Left lung (tissue), 14 donors: Measurements from ENCODE around the gene HES3. TPM values are rescaled to one million over a fixed set of nuclear protein-coding genes. Genes with fewer than 3 reads are reported as not detected.

Experiments
- ATAC-seq: fragments of 200-7000 bp; cut with Tn5 transposase; one replicate; pipeline ENCODE4 v1.9.1; 2020; ENCODE audit warnings: moderate library complexity
- DNase-seq, 4 donors: peaks; one replicate each; pipeline ENCODE4 v3.0.0-alpha.2; 2013 to 2020
- H3K27ac ChIP-seq, 2 donors: fragments of 200-600 bp; sonication (generic) in 1 of 2; one replicate each; pipeline versions ENCODE4 v1.5.0 to v1.8.0; 2020 to 2021
- H3K27me3 ChIP-seq, 2 donors: fragments of 200-600 bp; sonication (generic) in 1 of 2; one replicate each; pipeline versions ENCODE4 v1.5.0 to v1.8.0; 2020 to 2021
- H3K36me3 ChIP-seq, 2 donors: fragments of 200-600 bp; sonication (generic) in 1 of 2; one replicate each; pipeline versions ENCODE4 v1.5.0 to v1.8.0; 2020 to 2021
- H3K4me1 ChIP-seq, 2 donors: fragments of 200-600 bp; one replicate each; pipeline ENCODE4 v1.8.0; 2021
- H3K4me3 ChIP-seq, 2 donors: fragments of 200-600 bp; sonication (generic) in 1 of 2; one replicate each; pipeline versions ENCODE4 v1.5.0 to v1.8.0; 2020 to 2021; ENCODE audit warnings: mild to moderate bottlenecking in 1 of 2
- H3K9me3 ChIP-seq, 2 donors: fragments of 200-600 bp; sonication (generic) in 1 of 2; one replicate each; pipeline versions ENCODE4 v1.5.0 to v1.8.0; 2020 to 2021
- intact Hi-C, 2 donors: fragments of 100-400 bp; cut with DNase I; formaldehyde crosslinking; loops; one replicate each; pipeline versions ENCODE4 v1.11.2 to v1.14.2; 2022
- long read RNA-seq, 12 donors: library from polyadenylated mRNA in 2 of 12; unstranded in 2 of 12; transcript quantifications; one replicate each; pipeline ENCODE4 v2.0.0 and lab custom pipeline, GENCODE V29; 2019 to 2026
- polyA plus RNA-seq, 6 donors: library from polyadenylated mRNA; unstranded; fragments of 120-200 nt; gene quantifications; one replicate each; pipeline ENCODE4 v1.2.1, GENCODE V29; 2013; ENCODE audit not compliant: insufficient read length in 6 of 6
- total RNA-seq, 2 donors: library from RNA; stranded (reverse); fragmentation: NEBNext Ultra II Directional; extraction: Animal tissue kit (Norgen Biotek cat#: 25700); gene quantifications; one replicate each; pipeline ENCODE4 v1.2.1, GENCODE V29; 2021
- TF ChIP-seq, protein P1 (sequence below), 2 donors: fragments of 200-600 bp; sonication (generic) in 1 of 2; IDR thresholded peaks; one replicate each; pipeline versions ENCODE4 v1.5.0 to v1.8.0; 2021; ENCODE audit warnings: antibody characterized with exemption in 2 of 2
- donor health status: DM: no; HTN: yes; CAD: no.
- donor health status: DM: no; HTN: no; CAD: no.

The HES3 gene, protein sequence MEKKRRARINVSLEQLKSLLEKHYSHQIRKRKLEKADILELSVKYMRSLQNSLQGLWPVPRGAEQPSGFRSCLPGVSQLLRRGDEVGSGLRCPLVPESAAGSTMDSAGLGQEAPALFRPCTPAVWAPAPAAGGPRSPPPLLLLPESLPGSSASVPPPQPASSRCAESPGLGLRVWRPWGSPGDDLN
- total RNA-seq (not detected), polyA plus RNA-seq (not detected)
- long read RNA-seq, donor 1: 0 reads
- long read RNA-seq, donor 2: 0 reads
- long read RNA-seq, donor 3: 0 reads
- long read RNA-seq, donor 4: 0 reads
- long read RNA-seq, donor 5: 0 reads
- long read RNA-seq, donor 6: 0 reads
- long read RNA-seq, donor 7: 0 reads
- long read RNA-seq, donor 8: 0 reads
- long read RNA-seq, donor 9: 0 reads
- long read RNA-seq, donor 10: 0 reads
- long read RNA-seq, donor 11, partial matches to known transcripts: 0 of 2 reads
- long read RNA-seq, donor 11, other reads (novel, unspliced or antisense): 0 of 2 reads
- long read RNA-seq, donor 12: 0 reads

DNA sequence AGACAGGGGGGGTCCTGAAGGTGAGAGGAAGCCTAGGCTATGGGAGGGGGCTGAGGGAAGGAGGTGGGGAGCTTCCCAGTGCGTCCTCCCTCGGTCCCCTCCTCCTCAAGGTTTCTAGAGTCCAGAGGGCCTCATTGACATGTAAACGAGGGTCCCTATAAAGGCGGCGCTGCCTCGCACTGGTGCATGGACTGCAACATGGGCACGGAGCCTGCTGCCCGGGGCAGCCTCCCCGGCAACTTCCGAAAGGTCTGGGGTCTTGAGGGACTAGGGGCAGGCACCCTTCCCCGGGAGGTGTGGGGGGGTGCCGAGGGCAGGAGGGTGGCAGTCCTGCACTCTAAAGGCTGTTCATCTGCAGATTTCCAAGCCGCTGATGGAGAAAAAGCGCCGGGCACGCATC, at the start of gene HES3:
TSS of gene HES3 (plus strand) at position 187 of the 400 bp plus-strand sequence. CDS start at position 374, 187 bp downstream.
- TF ChIP-seq, protein P1, sequence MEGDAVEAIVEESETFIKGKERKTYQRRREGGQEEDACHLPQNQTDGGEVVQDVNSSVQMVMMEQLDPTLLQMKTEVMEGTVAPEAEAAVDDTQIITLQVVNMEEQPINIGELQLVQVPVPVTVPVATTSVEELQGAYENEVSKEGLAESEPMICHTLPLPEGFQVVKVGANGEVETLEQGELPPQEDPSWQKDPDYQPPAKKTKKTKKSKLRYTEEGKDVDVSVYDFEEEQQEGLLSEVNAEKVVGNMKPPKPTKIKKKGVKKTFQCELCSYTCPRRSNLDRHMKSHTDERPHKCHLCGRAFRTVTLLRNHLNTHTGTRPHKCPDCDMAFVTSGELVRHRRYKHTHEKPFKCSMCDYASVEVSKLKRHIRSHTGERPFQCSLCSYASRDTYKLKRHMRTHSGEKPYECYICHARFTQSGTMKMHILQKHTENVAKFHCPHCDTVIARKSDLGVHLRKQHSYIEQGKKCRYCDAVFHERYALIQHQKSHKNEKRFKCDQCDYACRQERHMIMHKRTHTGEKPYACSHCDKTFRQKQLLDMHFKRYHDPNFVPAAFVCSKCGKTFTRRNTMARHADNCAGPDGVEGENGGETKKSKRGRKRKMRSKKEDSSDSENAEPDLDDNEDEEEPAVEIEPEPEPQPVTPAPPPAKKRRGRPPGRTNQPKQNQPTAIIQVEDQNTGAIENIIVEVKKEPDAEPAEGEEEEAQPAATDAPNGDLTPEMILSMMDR (IDR thresholded peaks at IDR 0.05): no peak
- H3K36me3 ChIP-seq: no peaks in the 10 kb centered on the region
- intact Hi-C loops: no loop called here
- DNase-seq (no peak), ATAC-seq (no peak)
- no peak within 1 kb of the TSS for H3K4me3 ChIP-seq
- peaks cover 9 to 39% of the 10 kb centered on the region in 2 donors for H3K4me1 ChIP-seq
- H3K9me3 ChIP-seq: no peaks in the 10 kb centered on the region
- H3K27ac ChIP-seq: no peak within 1 kb of the TSS
- H3K27me3 ChIP-seq: peaks cover 70 to 100% of the 10 kb centered on the region in 2 donors

DNA sequence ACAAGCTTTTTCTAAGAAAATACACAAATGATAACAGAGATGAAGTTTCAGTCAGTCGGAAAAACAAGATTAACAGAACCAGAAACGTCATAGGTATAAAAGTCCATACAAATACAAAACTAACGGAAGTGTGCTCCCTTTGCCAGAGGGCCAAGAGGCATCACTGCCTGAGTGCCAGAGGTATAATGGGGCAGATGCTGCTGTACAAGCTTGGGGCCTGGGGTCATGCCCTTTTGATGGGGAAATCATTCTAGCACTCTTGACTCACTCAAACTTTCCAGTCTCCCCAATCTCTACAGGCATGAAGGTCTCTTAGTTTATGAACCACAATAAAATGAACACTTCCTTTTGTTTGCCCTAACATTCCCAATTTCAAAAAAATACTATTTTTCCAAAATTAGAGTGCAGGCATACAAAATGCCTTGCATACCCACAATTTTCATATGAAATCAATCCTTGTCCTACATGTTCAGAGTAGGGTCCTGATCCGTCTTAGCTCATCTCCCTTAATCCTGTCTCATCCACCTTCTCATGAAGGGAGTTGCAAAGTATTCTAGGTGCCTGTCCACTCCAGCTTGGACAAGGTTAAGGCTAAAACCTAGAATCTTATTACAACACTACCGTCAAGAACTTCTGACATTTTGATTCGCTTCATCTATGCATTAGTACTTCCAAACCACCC, 46.1 kb upstream of the HES3 start:
- intact Hi-C loops: loop anchor here in 1 of 2 donors (10.0 kb wide), 1 partner anchor 143 kb away; no protein-coding TSS in a partner anchor
- ATAC-seq: no peak

DNA sequence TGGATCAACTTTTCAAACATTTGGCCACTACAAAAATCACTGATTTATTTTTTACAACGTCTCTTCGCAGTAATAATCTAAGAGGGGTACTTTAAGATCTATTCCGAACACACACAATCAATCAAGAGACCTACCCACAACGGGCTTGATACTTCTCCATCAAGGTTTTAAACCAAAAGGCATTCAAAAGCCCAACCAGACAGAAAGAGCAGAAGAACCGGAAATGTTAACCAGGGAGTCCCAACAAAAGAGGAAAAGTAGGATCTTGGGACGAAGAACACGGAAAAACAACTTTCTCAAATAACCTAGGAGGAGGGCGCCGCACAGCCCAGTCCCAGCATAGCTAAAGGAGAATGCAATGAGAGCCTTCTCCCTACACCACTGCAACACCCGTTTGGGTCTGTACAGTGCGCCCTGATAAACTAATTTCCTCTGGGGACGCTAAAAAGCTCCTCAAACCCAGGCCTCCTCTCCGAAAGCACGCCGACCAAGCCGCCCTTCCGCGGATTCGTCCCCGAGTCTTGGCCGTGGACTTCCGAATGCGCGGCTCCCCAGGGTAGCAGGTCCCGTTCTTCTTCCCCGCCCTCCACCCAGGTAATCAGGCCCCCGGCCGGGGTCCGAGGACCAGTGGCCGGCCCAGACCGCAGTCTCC, 45.2 kb upstream of the HES3 start:
- Histone ChIP-seq H3K36me3 (peaks cover 0 to 37% of the 10 kb centered on the region in 2 donors), H3K4me1 (peaks cover 5 to 30% of the 10 kb centered on the region in 2 donors), H3K9me3 (no peaks in the 10 kb centered on the region), H3K4me3 (peak overlapping the region; percentile 66 to 99), H3K27me3 (no peaks in the 10 kb centered on the region), H3K27ac (peak overlapping the region; percentile 70 to 82)
- TF ChIP-seq, protein P1 (IDR thresholded peaks at IDR 0.05): no peak
- DNase-seq (no peak), ATAC-seq (peak; percentile 23)
- intact Hi-C loops: loop anchor here in 1 of 2 donors (10.0 kb wide), 1 partner anchor 144 kb away; no protein-coding TSS in a partner anchor

More for the DNA sequence above, 46.1 kb upstream of the HES3 start:
- TF ChIP-seq, protein P1 (IDR thresholded peaks at IDR 0.05): no peak
- no peaks in the 10 kb centered on the region for H3K9me3 ChIP-seq
- H3K27ac ChIP-seq: no peak overlapping the region
- H3K36me3 ChIP-seq: peaks cover 0 to 46% of the 10 kb centered on the region in 2 donors
- no peaks in the 10 kb centered on the region for H3K27me3 ChIP-seq
- H3K4me1 ChIP-seq: peaks cover 5 to 30% of the 10 kb centered on the region in 2 donors
- H3K4me3 ChIP-seq: peak overlapping the region; percentile 66 to 99
- DNase-seq: no peak

DNA sequence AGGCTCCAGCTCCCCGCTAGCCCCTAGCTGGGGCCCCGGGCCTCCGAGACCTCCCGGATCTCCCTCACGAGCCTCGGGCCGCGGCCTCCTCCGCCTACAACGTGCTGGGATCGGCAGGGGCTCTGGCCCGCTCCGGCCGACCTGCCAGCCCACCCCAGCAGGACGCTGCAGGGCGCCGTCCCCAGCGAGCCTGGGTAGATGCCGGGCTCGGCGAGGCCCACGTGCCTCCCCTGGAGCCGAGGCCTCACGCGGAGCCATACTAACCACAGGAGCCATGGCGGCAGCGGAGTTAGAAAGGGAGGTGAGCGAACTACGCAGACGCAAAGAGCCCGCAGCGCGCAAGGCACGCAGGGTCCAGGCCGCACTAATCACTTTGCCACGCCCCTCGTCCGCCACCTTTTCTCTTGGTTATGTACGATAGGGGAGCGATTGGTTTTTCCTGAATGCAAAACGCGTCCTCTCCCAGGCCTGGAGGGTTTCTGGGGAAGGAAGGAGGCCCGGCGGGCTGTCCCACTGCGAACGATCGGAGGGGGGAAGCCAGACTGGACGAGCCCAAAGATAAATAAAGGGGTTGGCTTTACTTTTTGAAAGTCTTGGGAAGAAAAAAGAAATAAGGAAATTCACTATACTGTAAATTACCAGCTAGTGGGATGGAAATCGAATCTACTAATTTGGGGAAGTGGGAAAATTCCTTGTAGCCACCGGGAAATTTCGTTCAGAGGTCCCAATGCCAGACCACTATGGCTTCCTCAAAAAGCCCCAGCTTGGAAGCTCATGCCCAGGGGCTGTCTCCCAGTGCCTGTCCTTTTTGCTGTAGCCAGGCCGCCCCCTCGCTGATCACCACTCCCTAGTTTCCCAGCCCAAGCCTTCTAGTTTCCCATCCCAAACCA, 44.4 kb upstream of the HES3 start, which contains the start of gene RPL22:
TSS of gene RPL22 (minus strand) at position 298 of the 890 bp plus-strand sequence. CDS start at position 276, 22 bp downstream.
- Histone ChIP-seq H3K27me3 (no peaks in the 10 kb centered on the region), H3K9me3 (no peaks in the 10 kb centered on the region), H3K27ac (peak within 1 kb of the TSS; percentile 78 to 82), H3K4me1 (peaks cover 5 to 32% of the 10 kb centered on the region in 2 donors), H3K4me3 (peak within 1 kb of the TSS; percentile 66 to 99), H3K36me3 (peaks cover 0 to 29% of the 10 kb centered on the region in 2 donors)
- DNase-seq (peak; percentile 97 to 99 (median 98)), ATAC-seq (peak; percentile 99)
- intact Hi-C loops: loop anchor here in 1 of 2 donors (10.0 kb wide), 1 partner anchor 145 kb away; no protein-coding TSS in a partner anchor
- TF ChIP-seq, protein P1 (IDR thresholded peaks at IDR 0.05): no peak
